ENCODE measurements around the gene GLI2.

GLI2 gene

GRCh38 chr2:120758181-120759144, 22.8 kb downstream of the GLI2 start:
- peak; percentile 62 for DNase-seq (ENCODE audit: low spot score)

DNA sequence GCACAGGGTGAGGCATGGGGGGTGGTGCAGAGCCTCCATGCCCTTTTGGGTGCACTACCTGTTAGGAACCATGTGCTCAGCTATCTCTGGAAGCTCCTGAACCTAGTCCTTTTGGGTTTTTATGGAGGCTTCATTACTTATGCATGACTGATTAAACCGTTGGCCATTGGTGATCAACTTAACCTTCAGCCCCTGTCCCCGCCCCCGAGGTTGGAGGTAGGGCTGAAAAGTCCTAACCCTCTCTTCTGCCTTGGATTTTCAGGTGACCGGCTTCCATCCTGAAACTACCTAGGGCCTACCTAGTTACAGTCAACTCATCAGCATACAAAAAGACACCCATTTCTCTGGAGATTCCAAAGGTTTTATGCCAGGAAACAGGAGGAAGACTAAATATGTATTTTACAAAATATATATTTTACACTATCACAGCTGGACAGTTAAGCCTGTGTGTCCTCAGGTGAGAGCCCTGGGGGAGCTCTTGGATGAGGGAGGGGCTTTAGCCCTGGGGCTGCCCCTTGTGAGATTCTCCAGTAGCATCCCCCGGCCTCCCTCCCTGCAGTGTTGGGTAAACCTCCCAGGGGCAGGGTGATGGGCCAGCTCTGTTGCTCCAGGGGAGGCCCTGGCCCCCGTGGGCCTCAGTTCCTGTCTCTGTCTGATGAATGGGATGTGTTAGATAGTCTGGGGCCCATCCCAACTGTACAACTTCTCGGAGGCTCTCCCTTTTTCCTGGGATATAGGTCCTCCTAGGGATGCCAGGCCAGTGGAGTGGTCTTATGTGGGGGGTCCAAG, 24.1 kb downstream of the GLI2 start:
- DNase-seq (ENCODE audit: low spot score): no peak

DNA sequence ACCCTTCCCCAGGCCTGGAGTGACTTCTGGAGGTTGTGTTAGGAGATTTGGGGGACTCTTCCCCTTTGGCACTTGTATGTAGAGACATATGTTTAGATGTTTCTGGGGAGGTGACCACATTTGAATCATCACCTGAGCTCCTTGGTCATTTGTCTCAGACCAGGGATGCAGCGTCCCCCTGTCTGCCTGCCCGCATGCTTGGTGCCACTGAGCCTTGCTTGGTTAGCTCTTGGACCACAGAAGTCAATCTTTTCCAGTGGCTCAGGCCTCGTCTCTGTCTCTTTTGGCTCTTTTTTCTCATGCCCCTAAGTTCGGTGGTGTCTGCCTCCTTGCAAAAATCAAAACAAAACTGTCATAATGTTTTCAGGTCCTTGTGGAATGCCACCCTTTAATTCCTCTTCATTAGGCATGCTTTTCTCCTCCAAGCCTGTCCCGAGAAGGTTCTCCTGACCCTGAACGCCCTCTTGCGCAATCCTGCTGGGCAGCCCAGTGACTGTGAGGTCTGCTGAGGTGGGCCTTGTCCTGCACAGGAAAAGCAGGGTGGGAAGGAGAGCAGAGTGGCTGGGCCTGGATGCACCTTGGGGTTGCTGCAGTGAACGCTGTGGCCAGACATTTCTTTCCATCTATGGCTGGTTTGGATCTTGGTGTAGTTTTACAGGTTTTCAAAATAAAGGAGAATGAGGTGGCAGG, 24.9 kb downstream of the GLI2 start:
- no peak for DNase-seq (ENCODE audit: low spot score)

- DNase-seq (ENCODE audit: low spot score): no peak
Observed at GRCh38 chr2:120761164-120761861, 25.6 kb downstream of the GLI2 start.

DNA sequence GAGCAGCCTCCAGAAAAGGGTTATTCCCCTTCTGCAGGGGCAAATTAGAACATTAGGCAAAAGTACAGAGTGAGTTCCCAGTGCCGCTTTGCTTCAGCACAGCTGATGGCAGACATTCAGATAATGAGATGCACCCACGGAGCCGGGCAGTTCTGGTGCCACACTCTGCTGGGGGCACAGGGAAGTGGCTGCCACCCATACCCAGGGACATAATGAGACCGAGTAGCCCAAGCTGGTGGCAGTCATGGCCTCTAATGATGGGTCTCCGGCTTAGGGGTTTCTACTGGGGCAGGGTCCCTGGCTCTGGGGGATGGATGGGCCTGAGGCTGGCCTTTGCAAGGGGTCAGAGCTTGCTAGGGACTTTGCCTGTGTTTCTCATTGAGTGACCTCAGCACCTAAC, 26.2 kb downstream of the GLI2 start:
- no peak for DNase-seq (ENCODE audit: low spot score)

DNA sequence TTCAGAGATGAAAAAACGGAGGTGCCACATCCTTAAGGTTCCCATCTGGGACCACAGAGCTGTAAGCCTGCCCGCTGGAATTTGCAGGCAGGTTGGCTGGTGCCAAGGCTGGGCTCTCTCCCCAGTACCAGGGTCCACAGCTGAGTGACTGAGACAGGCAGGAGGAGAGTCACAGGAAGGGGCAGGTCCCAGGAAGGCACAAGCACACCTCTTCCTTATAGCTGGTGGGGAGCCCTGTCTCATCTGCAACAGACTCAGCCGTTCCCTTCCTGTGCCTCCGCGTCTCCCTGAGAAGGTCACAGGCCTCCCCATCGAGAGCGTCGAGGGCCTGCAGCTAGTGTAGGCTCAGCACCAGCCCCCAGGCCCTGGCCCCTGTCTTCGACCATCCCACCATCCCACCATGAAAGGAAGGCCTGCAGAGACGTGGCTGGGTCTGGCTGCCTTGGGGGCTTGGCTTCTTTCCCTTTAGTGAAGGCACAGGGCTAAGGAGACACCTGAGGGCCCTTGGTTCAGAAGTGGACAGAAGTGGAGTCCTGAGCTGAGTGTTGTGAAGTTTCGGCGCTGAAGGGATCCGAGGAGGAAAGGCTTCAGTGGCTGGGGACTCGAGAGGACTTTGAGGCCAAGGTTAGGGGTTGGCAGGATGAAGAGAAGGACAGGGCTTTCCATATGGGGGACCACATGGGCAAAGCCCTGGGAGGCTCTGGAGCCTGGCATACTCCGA, 26.8 kb downstream of the GLI2 start:
- no peak for DNase-seq (ENCODE audit: low spot score)

GRCh38 chr2:120763508-120763907, 27.8 kb downstream of the GLI2 start:
- no peak for DNase-seq (ENCODE audit: low spot score)

GRCh38 chr2:120763931-120764330, 28.3 kb downstream of the GLI2 start:
- DNase-seq (ENCODE audit: low spot score): no peak

- DNase-seq (ENCODE audit: low spot score): no peak
Observed at GRCh38 chr2:120764492-120764891, 28.8 kb downstream of the GLI2 start.

GRCh38 chr2:120764991-120765677, 29.5 kb downstream of the GLI2 start:
- DNase-seq (ENCODE audit: low spot score): no peak

DNA sequence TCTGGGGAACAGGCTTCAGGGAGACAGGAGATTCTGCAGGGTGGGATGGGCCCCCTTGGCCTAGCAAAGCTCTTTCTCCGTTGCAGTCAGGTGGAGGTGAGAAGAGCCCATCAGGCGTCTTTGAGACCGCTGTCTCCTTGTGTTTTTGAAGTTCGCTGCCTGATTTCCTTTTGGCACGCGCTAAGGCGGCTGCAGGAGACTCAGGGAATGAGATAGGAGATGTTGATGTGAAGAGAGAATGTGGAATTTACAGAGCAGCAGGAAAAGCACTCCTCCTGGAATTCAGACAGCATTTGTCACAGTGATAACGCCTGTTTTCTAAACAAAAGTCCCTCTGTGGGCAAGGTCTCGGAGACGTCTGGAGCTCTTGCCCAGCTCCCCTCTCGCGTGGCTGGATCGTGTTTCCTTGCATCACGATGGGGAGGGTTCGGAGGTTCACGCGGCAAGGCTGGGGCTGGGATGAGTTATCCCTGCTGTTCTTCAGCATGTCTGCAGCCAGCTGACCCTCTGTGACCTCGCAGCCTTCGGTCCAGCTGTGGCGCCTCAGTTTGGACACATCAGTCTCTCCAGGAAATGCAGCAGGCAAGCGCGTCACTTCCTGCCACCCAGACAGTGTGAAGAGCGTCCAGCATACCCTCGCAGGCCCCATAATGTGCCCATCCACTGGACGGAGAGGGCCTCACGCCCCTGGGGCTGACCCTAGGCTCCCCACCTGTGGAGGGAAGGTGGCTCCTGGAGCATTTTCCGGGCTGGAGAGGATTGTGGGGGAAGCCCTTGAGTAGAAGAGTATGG, 30.2 kb downstream of the GLI2 start:
- peak; percentile 76 for DNase-seq (ENCODE audit: low spot score)

GRCh38 chr2:120766470-120767351, 31.0 kb downstream of the GLI2 start:
- DNase-seq (ENCODE audit: low spot score): no peak

GRCh38 chr2:120767486-120768005, 31.9 kb downstream of the GLI2 start:
- DNase-seq (ENCODE audit: low spot score): no peak

- no peak for DNase-seq (ENCODE audit: low spot score)
Observed at GRCh38 chr2:120768112-120769048, 32.7 kb downstream of the GLI2 start.

- DNase-seq (ENCODE audit: low spot score): no peak
Observed at GRCh38 chr2:120769076-120769786, 33.6 kb downstream of the GLI2 start.

GRCh38 chr2:120769787-120770120, 34.1 kb downstream of the GLI2 start:
- DNase-seq (ENCODE audit: low spot score): no peak

DNA sequence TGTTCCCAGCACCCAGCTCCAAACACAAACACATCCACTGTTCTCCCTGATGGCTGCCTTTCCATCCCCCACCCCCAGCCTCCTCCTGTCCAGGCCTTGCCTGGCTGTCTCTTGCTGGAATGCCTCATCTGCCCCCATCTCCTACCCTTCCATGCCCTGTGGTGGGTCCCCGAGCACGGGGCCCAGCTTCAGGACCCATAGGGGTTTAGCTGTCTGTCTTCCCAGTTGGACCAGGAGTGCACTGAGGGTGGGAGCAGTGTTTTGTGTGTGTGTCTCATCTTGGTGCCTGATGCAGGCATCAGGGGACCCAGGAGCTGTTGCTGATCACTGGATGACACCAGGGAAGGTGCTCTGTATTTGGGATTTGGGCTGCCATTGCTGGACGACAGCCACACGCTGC, 34.5 kb downstream of the GLI2 start:
- DNase-seq (ENCODE audit: low spot score): no peak

Measured in ecto neural progenitor cell (in vitro differentiated cells).